GM21360 (cell line): ENCODE data around the gene OR2L2.
"Not testable (repeated sequence)": the region's sequence is repeated elsewhere in the genome, so short reads cannot be mapped to it uniquely, and the experiment has no call there.

ENCODE experiments used
- ATAC-seq: cut with Tn5 transposase; IDR thresholded peaks from one replicate; pipeline ENCODE4 v1.9.1; 2021; ENCODE audit warnings: mild to moderate bottlenecking, moderate library complexity; ENCODE audit not compliant: unreplicated experiment

The OR2L2 gene

GRCh38 chr1:248029770-248030169 lies at the start of gene OR2L2:
TSS of gene OR2L2 (plus strand) at chr1:248030070. CDS start at chr1:248038268, 8,198 bp downstream.
- ATAC-seq, result no peak

- ATAC-seq, result no peak
Measured at GRCh38 chr1:247992986-247993385, 36.9 kb upstream of the OR2L2 start.

- no peak for ATAC-seq
Measured at GRCh38 chr1:247998811-247999210, 31.1 kb upstream of the OR2L2 start.

GRCh38 chr1:248000169-248000568 lies 29.7 kb upstream of the OR2L2 start:
- no peak for ATAC-seq

GRCh38 chr1:248007778-248008177 lies 22.1 kb upstream of the OR2L2 start:
- ATAC-seq, result no peak

GRCh38 chr1:248009681-248010080 lies 20.2 kb upstream of the OR2L2 start:
- ATAC-seq, result no peak

GRCh38 chr1:248013229-248013710 lies 16.6 kb upstream of the OR2L2 start, which contains the start of gene OR2L5:
TSS of gene OR2L5 (plus strand) at chr1:248013660. CDS start at chr1:248021948, 8,288 bp downstream.
- no peak for ATAC-seq

- no peak for ATAC-seq
Measured at GRCh38 chr1:248015803-248016202, 14.1 kb upstream of the OR2L2 start.

- peak; percentile 73 for ATAC-seq
Measured at GRCh38 chr1:248045209-248045608, 15.3 kb downstream of the OR2L2 start.

- ATAC-seq, result no peak
Measured at GRCh38 chr1:248046536-248046935, 16.7 kb downstream of the OR2L2 start, which contains the start of gene OR2L3. TSS of gene OR2L3 (plus strand) at chr1:248046836. CDS start at chr1:248060682, 13,846 bp downstream.

- no peak for ATAC-seq
Measured at GRCh38 chr1:248047008-248047407, 17.1 kb downstream of the OR2L2 start.

GRCh38 chr1:248054671-248055070 lies 24.8 kb downstream of the OR2L2 start:
- ATAC-seq, result no peak

- no peak for ATAC-seq
Measured at GRCh38 chr1:248055261-248055660, 25.4 kb downstream of the OR2L2 start.

GRCh38 chr1:248065071-248065470 lies 35.2 kb downstream of the OR2L2 start:
- no peak for ATAC-seq

GRCh38 chr1:248065604-248066003 lies 35.7 kb downstream of the OR2L2 start:
- ATAC-seq, result no peak

GRCh38 chr1:248083864-248084263 lies 54.0 kb downstream of the OR2L2 start:
- not testable (repeated sequence) for ATAC-seq
